ENCODE measurements around the gene S1PR4.

DNA sequence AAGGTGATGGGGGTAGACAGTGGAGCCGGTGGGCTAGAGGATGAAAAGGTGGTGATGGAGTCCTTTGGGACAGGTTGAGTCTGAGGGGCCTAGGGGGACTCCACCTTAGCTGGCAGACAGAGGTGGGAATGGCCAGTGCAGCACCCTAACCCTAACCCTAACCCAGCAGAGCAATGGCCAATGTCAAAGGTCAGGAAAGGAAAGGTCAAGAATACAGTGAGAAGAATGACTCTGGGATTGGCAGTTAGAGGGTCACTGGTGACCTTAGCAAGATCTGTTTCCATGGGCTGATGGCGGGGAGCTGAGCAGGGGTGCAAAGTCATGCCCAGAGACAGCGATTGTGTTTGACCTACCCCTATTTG lies 26.2 kb upstream of the S1PR4 start:
- TF ChIP-seq EP300 (IDR thresholded peaks at IDR 0.05; ENCODE audit: low read depth in 2 of 2, low read length in 2 of 2): no peak
- no peak for TF ChIP-seq EP300 (CRISPR knock-in tag; IDR thresholded peaks at IDR 0.05; ENCODE audit: borderline replicate concordance)
- TF ChIP-seq YY1 (IDR thresholded peaks at IDR 0.05; ENCODE audit: insufficient read depth, insufficient replicate concordance, low read depth, low read length): no peak
- TF ChIP-seq MTA3 (CRISPR knock-in tag; IDR thresholded peaks at IDR 0.05): no peak

Measured in HepG2 (cell line).